ENCODE measurements around the gene SNX20.

GRCh38 chr16:50670476-50670875 lies 10.6 kb downstream of the SNX20 start:
- TF ChIP-seq POLR2A (IDR thresholded peaks at IDR 0.05): no peak
- no peak for TF ChIP-seq CTCF (IDR thresholded peaks at IDR 0.05)
- no peak for TF ChIP-seq POLR2AphosphoS5 (IDR thresholded peaks at IDR 0.05)
- no peak for TF ChIP-seq EP300 (IDR thresholded peaks at IDR 0.05; ENCODE audit: low read depth)

Data from transverse colon (tissue), 4 donors.